HG03558 (cell line): ENCODE measurements around the gene UFC1.

Experiments
- ATAC-seq: cut with Tn5 transposase; IDR thresholded peaks from one replicate; pipeline ENCODE4 v1.9.1; 2021; ENCODE audit warnings: moderate number of reproducible peaks; ENCODE audit not compliant: unreplicated experiment; ENCODE audit errors: extremely low read depth

UFC1 gene

DNA sequence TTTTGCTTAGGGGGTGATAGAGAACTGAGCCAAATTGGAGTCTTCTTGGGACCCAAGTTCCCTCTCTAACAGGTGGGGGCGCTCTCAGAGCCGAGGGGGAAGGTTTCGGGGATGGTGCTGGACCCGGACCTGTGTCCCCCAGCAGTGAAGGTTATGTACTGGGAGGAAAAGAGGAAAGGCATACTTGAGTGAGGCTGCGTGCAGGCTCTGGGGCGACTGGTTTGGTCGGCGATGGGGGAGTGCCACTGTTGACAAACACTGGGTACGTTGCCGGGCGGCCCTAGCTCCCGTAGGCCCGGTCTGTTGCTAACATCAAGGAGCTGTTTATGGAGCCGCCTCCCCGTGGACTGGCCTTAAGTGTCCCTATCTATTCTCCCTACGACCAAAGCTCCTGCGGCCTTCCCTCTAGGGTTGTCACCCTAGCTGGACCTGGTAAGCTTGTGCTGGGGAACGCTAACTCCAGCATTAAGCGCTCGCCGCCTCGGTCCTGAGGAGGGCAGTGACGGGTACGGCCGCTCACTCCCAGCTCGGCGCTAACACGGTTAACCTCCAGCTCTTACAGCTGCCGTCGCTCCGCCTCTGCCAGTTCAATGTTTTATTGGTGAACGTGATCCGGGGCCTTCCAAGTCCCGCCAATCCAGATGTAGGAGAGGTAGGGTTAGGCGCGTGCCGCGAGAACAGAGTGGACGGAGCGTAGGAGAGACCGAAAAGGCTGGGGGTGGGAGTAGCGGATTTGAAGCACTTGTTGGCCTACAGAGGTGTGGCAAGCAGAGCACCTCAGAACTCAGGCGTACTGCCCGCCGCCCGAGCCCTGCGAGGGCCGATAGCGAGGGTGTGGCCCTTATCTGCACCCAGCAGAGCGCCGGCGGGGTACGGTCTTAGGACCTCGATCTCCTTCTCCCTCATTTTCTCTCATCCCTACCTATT, 12.2 kb downstream of the UFC1 start, which contains the start of gene PPOX:
Gene PPOX, plus strand, starts transcription at position 685 of the 927 bp plus-strand sequence. CDS start 422 bp downstream, outside the sequence.
- peak; percentile 83 for ATAC-seq

DNA sequence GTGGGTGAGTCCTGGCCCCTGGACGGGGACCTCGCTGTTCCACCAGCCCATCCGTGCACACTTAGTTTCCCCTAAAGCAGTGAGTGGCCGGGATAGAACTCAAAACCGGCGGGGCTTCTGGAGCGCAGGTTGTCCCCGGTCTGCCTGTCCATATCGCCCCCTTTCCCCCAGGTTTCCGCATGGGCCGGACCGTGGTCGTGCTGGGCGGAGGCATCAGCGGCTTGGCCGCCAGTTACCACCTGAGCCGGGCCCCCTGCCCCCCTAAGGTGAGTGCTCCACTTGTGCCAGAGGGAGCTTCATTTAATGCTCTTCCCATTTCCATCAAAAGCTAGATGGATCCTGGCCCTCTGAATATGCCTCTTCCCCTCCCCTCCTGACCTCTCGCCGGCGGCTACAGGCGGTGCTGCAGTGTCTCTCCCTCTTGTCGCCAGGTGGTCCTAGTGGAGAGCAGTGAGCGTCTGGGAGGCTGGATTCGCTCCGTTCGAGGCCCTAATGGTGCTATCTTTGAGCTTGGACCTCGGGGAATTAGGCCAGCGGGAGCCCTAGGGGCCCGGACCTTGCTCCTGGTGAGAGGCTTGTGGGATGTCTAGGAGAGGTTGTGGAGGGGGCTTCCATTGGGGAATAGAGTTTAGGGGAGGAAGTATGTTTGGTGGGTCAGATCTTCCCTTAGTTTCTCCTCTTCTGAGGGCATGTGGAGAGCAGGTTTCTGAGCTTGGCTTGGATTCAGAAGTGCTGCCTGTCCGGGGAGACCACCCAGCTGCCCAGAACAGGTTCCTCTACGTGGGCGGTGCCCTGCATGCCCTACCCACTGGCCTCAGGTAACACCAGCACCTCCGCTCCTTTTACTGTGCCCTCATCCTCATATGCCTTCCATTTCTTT, 13.1 kb downstream of the UFC1 start:
- ATAC-seq = no peak

DNA sequence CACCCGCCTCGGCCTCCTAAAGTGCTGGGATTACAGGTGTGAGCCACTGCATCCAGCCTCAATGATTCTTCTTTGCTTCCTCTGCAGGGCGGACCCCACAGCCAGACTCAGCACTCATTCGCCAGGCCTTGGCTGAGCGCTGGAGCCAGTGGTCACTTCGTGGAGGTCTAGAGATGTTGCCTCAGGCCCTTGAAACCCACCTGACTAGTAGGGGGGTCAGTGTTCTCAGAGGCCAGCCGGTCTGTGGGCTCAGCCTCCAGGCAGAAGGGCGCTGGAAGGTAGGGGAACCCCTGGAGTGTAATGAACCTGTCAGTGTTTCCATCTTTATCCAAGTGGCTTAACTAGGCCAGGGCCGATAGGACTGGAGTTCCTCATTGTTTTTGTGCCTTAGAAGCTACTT, 15.1 kb downstream of the UFC1 start:
- ATAC-seq = no peak

DNA sequence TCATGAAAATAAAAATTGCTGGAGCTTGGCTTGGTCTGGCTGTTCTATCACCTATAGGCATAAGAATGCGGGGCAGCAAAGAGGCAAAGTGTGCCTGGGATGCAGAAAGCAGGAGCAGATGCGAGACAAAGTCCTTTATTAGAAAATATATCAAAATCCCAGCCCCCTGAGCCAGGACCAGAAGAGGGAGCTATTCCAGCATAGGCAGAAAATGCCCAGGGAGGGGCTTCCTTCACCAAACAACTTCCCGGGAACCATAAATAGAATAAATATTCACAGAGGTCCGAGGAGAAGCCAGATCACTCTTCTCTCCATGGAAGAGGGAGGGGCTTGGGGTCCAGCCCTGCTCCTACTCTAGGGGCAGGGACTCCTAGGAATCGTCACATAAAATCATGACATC, 17.4 kb downstream of the UFC1 start:
- ATAC-seq = no peak

DNA sequence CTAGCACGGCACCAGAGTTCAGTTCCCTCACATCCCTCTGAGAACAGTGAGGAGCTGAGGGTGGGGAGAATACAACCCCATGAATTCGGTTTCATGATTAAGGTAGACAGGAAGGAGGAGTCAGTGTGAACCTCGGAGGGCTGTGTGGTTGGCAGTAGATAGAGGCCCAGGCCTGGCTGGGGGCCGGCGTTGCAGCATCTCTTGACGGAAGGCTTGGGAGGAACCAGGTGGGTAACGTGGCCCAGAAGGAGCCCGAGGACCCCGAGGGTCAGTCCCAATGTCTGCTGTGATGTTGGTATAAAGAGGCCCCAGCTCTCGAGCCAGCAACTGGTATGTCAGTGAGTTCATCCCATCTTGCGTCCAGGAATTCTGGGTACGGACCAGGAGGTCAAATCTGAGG, 17.9 kb downstream of the UFC1 start:
- ATAC-seq = no peak

DNA sequence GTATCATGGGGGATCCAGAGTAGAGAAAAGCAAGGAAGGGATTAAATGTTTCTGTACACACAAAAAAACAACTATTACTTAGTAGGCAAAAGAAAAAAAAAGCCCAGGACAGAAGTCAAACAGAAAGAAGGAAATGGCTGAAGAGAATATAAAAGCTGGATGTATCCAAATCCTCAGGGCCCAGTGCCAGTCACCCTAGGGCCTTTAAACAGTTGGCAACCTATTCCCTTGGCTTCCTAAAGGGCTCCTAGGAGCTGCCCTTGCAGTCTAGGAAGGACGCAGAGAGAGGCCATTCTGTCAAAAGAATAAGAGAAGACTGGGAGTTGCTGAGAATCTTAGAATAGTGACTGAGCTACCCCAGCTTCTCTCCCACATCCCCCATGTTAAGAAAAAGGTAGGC, 18.6 kb downstream of the UFC1 start:
- no peak for ATAC-seq

DNA sequence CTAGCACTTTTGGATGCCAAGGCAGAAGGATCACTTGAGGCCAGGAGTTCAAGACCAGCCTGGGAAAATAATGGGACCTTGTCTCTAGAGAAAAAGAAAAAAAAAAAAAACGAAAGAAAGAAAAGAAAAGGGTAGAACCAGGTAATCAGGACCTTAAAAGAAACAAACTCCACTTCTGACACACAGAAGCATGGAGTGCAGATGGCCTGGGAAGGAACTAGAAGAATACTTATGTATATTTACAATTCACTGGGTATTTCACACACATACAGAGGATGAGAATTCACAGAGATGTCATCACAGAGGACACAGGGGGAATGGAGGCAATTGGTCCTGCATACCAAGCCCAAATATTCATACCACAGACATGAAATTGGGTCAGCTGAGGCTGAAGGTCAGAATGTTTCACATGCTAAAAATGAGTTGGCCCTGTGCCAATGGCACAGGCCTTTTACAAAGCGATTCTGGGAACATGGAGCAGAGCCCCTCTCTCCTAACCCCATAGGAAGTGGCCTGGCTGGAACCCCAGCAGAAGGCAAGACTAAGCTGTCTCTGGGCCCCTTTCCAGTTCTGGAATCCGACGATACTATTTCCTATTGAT, 19.1 kb downstream of the UFC1 start:
- no peak for ATAC-seq

DNA sequence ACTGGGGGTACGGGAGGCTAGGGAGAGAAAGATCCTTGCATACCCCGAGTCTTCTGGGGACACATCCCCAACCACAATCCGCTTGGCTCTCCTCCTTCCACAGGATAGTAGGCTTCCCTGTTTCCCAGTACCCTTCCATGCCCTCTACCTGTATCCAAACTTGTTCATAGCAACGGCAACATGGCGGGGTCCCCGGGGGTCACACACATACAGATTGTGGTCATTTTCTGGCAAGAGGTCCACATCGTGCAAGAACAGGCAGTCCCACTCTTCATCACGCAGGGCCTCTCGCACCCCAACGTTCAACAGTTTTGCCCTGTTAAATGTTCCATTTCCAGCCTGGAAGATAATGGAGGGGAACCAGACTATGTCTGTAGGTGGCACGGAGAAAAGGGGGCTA, 19.9 kb downstream of the UFC1 start:
- no peak for ATAC-seq

DNA sequence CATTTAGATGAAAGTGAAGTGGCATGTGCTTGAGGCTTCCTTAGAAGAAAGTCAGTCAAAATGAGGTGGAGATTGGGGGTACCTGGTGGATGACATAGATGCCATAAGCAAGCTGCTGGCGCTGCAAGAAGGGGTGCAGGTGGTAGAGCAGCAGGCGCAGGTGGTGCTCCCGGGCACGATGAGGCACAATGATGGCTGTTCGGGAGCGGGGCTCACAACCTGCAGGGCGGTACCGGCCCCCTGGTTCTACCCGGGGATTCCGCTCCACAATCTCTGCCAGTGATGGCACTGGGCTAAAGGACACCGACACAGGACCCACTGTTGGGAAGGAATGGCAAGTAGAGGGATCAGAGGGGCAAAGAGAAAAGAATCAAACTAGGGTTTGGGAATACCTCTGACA, 21.1 kb downstream of the UFC1 start:
- no peak for ATAC-seq

DNA sequence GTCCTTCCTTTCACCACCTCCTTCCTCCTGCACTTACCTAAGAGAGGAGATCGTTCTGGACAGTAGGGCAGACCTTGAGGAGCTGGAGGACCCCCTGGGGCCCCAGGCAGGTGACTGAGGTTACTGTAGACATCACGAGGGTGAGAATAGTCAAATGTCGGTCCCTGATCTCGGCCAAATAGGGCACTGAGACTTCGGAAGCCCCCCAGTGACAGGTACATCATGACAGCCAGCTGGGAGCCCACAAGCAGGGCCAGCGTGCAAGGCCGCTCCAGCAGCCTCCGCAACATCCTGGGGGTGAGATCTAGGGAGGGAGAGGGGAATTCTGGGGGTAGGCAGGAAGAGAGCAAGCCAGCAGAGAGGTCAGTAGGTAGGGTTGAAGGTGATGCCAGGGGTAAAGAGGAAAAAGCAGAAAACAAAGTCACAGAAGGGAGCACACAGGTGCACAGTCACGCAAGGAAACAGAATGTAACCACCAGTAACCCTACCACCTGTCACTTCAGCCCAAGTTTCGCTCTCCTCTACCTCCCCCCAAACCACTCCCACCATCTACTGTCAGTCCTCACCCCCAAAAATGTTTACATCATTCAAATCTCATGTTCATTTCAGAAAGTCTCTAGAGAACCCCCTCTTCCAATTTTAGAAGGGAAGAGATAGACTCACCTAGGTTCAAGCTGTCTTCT, 22.1 kb downstream of the UFC1 start:
- ATAC-seq = no peak

DNA sequence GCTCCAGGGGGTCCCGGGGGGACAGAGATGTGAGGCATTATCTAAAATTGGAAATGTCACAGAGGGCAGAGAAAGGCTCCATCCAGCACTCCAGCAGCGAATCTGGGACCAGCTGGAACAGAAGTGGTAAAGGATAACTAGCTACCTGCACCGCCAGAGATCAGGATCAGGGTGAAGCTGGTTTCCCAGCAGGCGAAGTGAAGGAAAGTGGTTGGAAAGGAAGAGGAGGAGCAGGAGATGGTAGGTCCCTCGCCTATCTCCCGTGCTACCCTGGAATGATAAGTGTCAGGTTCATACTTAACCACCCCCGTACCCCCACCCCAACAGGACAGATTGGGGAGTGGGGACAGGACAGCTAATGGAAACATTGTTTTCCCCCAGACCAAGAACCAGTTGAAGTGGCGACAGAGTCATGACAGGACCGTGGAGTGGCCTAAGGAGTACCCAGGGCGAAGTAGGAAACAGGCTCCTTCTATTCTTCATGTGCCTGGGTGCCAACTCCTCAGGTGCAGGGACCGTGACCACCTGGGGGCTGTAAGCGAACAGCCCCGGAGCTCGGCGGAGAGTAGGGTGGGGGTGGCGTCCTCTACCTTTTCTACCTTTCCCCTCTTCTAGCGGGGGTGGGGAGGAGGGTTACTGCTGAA, 22.8 kb downstream of the UFC1 start:
- ATAC-seq = no peak

DNA sequence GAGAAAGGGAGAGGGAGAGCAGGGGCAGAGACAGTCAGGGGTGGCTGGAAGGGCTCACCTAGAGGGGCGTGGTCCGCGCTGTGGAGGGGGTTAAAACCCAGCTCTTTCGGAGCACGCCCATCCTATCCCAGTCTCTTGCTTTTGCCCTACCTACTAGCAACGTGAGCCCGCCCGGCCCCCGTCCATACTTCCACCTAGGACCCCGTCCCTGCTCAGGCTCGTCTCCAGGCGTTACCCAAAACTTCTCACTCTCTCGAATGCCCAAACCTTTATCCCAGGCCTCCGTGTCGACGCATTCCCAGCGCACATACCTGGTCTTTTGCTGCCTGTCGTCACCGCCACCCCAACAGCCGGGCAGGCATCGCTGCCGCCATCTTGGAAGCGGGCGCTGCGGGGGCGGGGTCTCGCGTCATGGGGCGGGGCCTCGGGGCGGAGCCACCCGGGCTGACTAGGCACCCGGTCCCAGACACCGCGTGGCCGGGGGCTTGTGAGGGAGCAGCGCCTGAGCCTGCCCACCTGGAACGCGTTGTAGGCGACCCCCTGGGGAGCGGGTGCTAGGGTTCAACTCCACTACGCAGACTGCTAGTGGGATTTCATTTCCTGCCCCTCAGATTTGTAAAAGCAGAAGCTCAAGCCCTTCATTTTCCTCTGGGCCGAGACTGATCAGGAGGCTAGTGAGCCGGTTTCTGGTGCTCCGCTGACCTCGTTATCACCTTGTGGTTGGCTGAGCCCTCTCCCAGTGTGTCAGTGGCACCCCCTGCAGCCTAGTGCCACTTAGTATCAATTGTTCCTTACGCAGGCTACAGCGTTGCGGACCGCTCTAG, 23.5 kb downstream of the UFC1 start, which contains the start of gene B4GALT3:
Gene B4GALT3, minus strand, starts transcription at position 396 of the 824 bp plus-strand sequence. CDS start 1,447 bp downstream, outside the sequence.
- no peak for ATAC-seq

DNA sequence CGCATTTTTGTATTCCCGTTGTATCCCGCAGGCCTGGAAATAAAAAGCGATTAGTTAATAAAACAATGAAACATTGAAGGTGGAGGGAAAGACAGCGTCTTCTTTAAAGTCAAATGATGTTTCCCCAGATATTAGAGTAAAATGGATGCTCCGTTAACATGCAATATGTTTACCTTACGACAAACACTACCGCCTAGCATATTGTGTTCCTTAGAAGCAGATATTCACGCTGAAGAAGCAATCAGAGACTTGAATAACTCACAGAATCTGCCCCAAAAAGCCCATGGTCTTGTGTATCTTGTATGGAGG, 24.1 kb downstream of the UFC1 start:
- no peak for ATAC-seq

DNA sequence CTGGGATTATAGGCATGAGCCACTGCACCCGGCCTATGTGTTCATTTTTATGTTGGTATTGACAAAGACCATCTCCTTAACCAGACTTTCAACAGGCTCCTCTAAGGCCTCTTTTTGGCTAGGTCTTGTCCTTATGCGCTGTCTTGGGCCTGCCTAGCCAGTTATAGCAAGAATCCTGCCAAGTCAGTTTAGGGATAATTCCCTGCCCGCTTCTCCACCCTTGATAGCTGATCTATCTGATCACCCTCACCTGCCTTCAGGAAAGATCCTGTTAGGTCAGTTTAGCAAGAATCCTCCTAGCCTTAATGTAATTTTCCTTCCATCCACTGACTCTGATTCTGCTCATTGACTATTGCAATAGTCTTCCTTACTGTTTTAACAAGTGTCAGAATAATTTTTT, 25.9 kb downstream of the UFC1 start:
- ATAC-seq = no peak

DNA sequence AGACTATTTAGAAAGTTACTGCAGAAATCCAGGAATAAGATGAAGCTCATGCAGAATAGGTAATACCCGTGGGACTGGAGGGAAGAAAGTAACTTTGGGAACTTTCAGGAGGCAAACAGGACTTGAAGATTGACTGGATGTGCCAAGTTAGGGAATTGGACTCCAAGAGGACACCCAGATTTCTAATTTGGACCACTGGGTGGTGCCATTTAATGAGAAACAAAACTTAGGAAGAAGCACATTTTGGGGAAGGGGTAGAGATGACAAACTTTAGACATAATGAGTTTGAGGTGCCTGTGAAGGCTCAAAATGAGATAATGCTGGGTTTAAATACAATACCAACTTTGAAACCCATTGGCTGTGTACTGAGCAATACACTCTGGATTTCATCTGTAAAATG, 26.9 kb downstream of the UFC1 start:
- no peak for ATAC-seq

DNA sequence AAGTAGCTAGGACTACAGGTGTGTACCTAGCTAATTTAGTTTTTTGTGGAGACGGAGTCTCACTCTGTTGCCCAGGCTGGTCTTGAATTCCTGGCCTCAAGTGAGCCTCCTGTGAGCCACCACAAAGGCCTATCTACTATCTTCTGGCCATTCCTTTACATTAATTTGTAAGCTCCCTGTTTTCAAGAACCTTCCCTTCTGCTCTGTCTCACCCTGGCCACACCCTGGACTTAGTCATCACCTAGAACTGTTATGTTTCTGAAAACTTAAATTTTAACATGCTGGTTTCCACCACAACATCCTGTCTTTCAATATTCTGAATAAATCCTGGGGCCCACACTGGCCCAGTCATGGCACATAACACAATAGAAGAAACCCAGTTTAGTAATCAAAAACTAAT, 28.4 kb downstream of the UFC1 start:
- peak; percentile 36 for ATAC-seq

DNA sequence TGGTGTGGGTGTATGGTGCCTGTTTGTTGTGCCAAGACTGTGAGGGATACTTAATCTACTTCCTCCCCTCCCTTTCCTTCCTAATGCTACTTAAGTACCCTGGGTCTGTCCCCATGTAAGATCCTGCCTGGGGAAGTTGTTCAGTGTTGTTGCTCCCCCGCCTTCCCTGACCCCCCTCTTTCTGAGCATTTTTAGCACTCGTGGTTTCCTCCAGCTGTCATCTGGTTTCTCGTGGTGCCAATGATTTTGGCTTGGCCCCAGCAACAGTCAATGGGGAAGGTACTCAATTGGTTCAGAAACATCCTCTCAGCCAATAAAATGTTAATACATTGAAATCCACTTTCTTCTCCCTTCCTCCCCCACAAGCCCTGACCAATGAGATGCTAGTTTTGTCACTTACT, 31.5 kb downstream of the UFC1 start:
- ATAC-seq = peak; percentile 36

DNA sequence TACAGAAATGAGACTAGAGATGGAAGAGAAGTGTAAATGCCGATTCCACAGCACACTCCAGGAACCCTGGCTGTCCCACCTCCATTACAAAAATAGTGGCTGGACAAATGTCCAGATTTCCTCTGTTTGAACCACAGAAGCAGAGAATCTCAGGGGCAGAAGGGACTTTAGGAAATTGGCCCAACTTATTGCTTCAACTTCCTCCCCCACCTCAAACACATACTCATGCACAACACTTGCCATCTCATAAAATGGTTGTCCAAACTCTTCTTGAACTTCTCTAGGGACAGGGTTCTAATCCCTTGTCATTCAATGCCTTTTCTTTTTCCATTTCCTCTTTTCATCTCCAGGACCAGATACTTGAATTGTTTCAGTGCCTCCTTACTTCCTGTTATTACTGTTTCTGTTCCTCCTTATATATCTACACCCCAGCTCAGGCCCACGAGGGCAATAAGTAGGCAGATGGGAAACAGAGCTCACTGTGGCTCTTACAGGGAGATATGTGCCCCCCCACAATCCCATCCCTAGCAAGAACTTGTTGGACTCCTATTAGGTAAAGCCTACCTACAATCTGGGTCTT, 32.0 kb downstream of the UFC1 start:
- peak; percentile 8 for ATAC-seq

DNA sequence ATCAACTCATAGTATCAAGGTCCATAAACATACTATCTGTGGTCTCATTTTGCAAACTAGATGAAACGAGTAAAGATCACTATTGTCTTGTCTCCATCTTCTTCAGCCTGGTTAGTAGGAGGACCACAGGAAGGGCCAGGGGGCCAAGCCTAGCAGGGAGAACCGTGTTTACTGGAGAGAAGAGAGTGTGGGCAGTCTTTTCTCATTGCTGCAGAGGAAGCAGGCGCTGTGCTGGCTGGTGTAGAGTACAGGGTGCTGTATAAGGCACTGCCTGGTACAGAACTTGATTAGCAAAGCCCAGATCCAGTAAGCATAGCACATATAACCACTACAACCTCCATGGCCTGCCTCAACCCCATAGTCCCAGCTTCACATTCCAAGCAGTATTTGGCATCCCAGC, 33.5 kb downstream of the UFC1 start:
- no peak for ATAC-seq
